Neural cell (in vitro differentiated cells): ENCODE data around the gene GPC5.

Source experiments
- CTCF ChIP-seq: fragments of 450-650 bp; IDR thresholded peaks from 2 replicates; pipeline ENCODE4 v1.5.1; 2014; ENCODE audit warnings: antibody characterized with exemption, mild to moderate bottlenecking, moderate library complexity; ENCODE audit not compliant: poor library complexity, severe bottlenecking
- EP300 ChIP-seq: fragments of 450-650 bp; conservative IDR thresholded peaks from 2 replicates; pipeline ENCODE4 v1.6.1; 2014; ENCODE audit warnings: antibody characterized with exemption, mild to moderate bottlenecking, moderate library complexity; ENCODE audit not compliant: poor library complexity, severe bottlenecking
- EZH2 ChIP-seq: fragments of 200-600, 300-800 bp; shearing (Covaris generic), sonication (generic); IDR thresholded peaks from 2 replicates; pipeline ENCODE4 v1.6.1; 2014; ENCODE audit warnings: antibody characterized with exemption, low read length, borderline replicate concordance, mild to moderate bottlenecking; ENCODE audit not compliant: insufficient read depth, poor library complexity, severe bottlenecking
- RAD21 ChIP-seq: fragments of 450-650 bp; conservative IDR thresholded peaks from 2 replicates; pipeline ENCODE4 v1.6.1; 2014; ENCODE audit warnings: antibody characterized with exemption, mild to moderate bottlenecking, moderate library complexity
- REST ChIP-seq: IDR thresholded peaks from 2 replicates; pipeline ENCODE4 v1.6.1; 2012; ENCODE audit warnings: borderline replicate concordance

GRCh38 chr13:92433963-92434362, 1035.5 kb downstream of the GPC5 start:
- TF ChIP-seq EZH2 (no peak), REST (no peak), CTCF (no peak), RAD21 (no peak), EP300 (no peak)
